ENCODE measurements around the gene FLNB.

DNA sequence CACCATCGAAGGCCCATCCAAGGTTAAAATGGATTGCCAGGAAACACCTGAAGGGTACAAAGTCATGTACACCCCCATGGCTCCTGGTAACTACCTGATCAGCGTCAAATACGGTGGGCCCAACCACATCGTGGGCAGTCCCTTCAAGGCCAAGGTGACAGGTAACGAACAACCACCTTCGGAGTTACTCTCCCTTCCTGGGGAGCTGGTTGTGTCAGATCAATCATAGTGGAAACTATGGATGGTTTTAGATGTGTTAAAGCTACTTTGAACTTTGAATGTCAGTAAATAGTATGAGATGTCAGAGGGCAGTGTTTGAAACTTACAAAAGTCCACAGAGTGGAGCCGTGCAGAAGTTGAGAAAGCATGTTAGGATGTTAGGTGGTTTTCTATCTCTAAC, 160.3 kb downstream of the FLNB start:
- TF ChIP-seq, protein P1, sequence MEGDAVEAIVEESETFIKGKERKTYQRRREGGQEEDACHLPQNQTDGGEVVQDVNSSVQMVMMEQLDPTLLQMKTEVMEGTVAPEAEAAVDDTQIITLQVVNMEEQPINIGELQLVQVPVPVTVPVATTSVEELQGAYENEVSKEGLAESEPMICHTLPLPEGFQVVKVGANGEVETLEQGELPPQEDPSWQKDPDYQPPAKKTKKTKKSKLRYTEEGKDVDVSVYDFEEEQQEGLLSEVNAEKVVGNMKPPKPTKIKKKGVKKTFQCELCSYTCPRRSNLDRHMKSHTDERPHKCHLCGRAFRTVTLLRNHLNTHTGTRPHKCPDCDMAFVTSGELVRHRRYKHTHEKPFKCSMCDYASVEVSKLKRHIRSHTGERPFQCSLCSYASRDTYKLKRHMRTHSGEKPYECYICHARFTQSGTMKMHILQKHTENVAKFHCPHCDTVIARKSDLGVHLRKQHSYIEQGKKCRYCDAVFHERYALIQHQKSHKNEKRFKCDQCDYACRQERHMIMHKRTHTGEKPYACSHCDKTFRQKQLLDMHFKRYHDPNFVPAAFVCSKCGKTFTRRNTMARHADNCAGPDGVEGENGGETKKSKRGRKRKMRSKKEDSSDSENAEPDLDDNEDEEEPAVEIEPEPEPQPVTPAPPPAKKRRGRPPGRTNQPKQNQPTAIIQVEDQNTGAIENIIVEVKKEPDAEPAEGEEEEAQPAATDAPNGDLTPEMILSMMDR (IDR thresholded peaks at IDR 0.05) = no peak
- TF ChIP-seq POLR2A (IDR thresholded peaks at IDR 0.05) = no peak

Data from adrenal gland (tissue), 5 donors.